ENCODE data around the gene TTC23. TPM values are rescaled to one million over a fixed set of nuclear protein-coding genes. Genes with fewer than 3 reads are reported as not detected.

TTC23 gene
- polyA plus RNA-seq, 2 of the 4 experiments (the other 2 are of a cell fraction) = 7.0 to 16.5 TPM

GRCh38 chr15:99092554-99093172 is 156.7 kb downstream of the TTC23 start:
- no peak for ATAC-seq
- FAIRE-seq = no peak
- no peaks in the 10 kb centered on the region for H3K9me3 ChIP-seq
- TF ChIP-seq HOXB5 (CRISPR knock-in tag; IDR thresholded peaks at IDR 0.05) (no peak), JUNB (IDR thresholded peaks at IDR 0.05) (no peak), EHMT2 (IDR thresholded peaks at IDR 0.05; ENCODE audit: low read depth) (no peak), RFX5 (IDR thresholded peaks at IDR 0.05) (no peak), CBX8 (IDR thresholded peaks at IDR 0.05) (no peak)
- no peak for DNase-seq (ENCODE audit: low read depth in 1 of 2, low spot score in 1 of 2)
- H3K4me3 ChIP-seq = no peak overlapping the region
- no peaks in the 10 kb centered on the region for H3K4me1 ChIP-seq
- H3K4me2 ChIP-seq = no peak overlapping the region
- ChIA-PET POLR2A (no interaction called here), CTCF (interaction anchor here (1.0 to 8.3 kb wide), 5 partner anchors 7 to 671 kb away, joined by 3 to 81 read pairs (median 6); no protein-coding TSS in a partner anchor)
- 83% methylated on average over 13 of the region's 13 CpGs for WGBS (ENCODE audit: missing lambda C conversion rate)
- H3K27ac ChIP-seq = no peak overlapping the region

GRCh38 chr15:99090938-99091337 is 158.4 kb downstream of the TTC23 start:
- 60% methylated on average over 1 of the region's 1 CpG for WGBS (ENCODE audit: missing lambda C conversion rate)
- CTCF ChIA-PET = interaction anchor here (1.0 to 8.3 kb wide), 5 partner anchors 9 to 316 kb away, joined by 3 to 81 read pairs (median 6); no protein-coding TSS in a partner anchor
- no peak for ATAC-seq
- H3K9me3 ChIP-seq = no peaks in the 10 kb centered on the region
- POLR2A ChIA-PET = no interaction called here
- no peak overlapping the region for H3K4me2 ChIP-seq
- FAIRE-seq = no peak
- no peak for DNase-seq (ENCODE audit: low read depth in 1 of 2, low spot score in 1 of 2)
- no peak overlapping the region for H3K4me3 ChIP-seq
- H3K27ac ChIP-seq = no peak overlapping the region
- TF ChIP-seq FOXS1 (CRISPR knock-in tag; IDR thresholded peaks at IDR 0.05) (no peak), TP53 (CRISPR knock-in tag; IDR thresholded peaks at IDR 0.05) (no peak), ZFP36 (IDR thresholded peaks at IDR 0.05; ENCODE audit: borderline replicate concordance, partially characterized antibody) (no peak), PBX3 (IDR thresholded peaks at IDR 0.05) (no peak), RCOR1 (IDR thresholded peaks at IDR 0.05; ENCODE audit: low read depth, low read length) (no peak), BHLHE40 (IDR thresholded peaks at IDR 0.05; ENCODE audit: low read depth, low read length) (no peak), ZC3H11A (IDR thresholded peaks at IDR 0.05) (no peak), HOXB5 (CRISPR knock-in tag; IDR thresholded peaks at IDR 0.05) (no peak), CHD2 (IDR thresholded peaks at IDR 0.05; ENCODE audit: low read length, partially characterized antibody) (no peak), USF2 (IDR thresholded peaks at IDR 0.05) (no peak), CEBPB (IDR thresholded peaks at IDR 0.05) (no peak), E2F6 (IDR thresholded peaks at IDR 0.05; ENCODE audit: borderline replicate concordance, low read depth) (no peak), EHMT2 (IDR thresholded peaks at IDR 0.05; ENCODE audit: low read depth) (no peak), PHF8 (IDR thresholded peaks at IDR 0.05; ENCODE audit: borderline replicate concordance, low read depth) (no peak), REST (IDR thresholded peaks at IDR 0.05) (no peak), HOXA7 (CRISPR knock-in tag; IDR thresholded peaks at IDR 0.05) (no peak), FOSB (CRISPR knock-in tag; IDR thresholded peaks at IDR 0.05) (no peak)
- H3K4me1 ChIP-seq = no peaks in the 10 kb centered on the region

Measured in A549 (cell line).